NCI-H2227 (cell line): Measurements from ENCODE around the gene HVCN1.
"Not testable (repeated sequence)": the region's sequence is repeated elsewhere in the genome, so short reads cannot be mapped to it uniquely, and the experiment has no call there.

Source experiments
- DNase-seq: peaks from one replicate; lab custom pipeline; 2025; ENCODE audit not compliant: unreplicated experiment; lab: John Stamatoyannopoulos, UW

Gene HVCN1, protein sequence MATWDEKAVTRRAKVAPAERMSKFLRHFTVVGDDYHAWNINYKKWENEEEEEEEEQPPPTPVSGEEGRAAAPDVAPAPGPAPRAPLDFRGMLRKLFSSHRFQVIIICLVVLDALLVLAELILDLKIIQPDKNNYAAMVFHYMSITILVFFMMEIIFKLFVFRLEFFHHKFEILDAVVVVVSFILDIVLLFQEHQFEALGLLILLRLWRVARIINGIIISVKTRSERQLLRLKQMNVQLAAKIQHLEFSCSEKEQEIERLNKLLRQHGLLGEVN

DNA sequence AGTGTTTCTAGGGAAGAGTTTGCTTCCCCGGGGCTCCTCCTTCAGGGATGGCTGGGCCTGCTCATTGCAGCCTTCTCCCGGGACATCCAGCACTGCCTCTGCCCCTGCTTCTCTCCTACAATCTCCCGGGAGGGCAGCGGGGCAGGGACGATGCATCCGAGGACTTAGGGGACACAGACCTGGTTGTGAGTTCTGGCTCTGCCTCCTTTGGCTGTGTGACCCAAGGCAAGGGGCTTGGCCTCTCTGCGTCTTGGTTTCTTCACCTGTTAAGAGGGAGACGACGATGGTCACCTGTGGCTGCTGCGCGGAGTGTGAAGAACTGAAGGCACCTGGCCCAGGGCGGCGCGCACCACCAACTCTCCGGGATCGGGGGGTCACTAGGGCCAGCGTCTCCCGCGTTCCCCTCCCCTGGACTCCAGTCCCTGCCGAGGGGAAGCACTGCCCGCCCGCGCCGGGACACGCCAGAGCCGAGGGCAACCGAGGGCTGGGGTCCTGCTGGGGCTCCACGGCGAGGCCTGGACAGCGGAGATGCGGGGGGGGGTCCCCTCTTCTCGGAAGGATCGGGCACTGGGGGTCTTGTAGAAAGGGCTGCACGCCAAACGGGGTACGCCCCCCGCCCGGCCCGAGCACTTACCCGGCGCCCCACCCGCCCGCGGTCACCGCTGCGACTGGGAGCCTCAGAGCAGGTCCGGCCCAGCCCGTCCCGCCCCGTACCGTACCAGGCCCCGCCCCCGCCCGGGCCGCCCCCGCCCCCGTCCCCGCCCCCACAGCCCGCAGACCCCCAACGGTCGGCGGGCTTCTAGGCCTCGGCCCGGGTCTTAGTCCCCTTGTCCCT lies at the start of gene HVCN1:
Gene HVCN1, minus strand, starts transcription at position 670 of the 835 bp plus-strand sequence. CDS start 5,870 bp downstream, outside the sequence.
- DNase-seq = no peak

DNA sequence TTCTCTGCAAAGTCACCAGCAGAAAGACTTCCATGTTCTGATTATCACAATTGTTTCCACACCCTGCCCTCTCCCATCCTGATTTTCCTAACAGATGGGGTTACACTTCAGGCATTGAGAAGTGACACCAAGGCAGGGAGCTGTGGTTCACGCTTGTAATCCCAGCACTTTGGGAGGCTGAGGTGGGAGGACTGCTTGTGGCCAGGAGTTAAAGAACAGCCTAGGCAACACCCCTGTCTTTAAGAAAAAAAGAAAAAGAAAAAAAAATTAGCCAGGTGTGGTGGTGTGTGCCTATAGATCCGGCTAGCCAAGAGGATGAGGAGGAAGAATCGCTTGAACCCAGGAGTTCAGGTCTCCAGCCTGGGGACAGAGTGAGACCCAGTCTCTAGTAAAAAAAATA lies 48.6 kb upstream of the HVCN1 start:
- no peak for DNase-seq

DNA sequence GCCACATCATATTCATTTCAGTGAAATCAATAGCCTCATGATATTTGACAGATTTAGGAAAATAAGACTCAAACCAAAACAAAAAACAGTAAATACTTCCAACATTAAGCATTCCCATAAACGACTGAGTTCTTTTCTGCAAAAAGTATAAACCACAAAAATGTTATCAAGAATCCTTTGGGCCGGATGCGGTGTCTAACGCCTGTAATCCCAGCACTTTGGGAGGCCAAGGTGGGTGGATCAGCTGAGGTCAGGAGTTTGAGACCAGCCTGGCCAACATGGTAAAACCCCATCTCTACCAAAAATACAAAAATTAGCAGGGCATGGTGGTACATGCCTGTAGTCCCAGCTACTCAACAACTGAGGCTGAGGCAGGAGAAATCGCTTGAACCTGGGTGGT lies 48.1 kb upstream of the HVCN1 start:
- DNase-seq = not testable (repeated sequence)

DNA sequence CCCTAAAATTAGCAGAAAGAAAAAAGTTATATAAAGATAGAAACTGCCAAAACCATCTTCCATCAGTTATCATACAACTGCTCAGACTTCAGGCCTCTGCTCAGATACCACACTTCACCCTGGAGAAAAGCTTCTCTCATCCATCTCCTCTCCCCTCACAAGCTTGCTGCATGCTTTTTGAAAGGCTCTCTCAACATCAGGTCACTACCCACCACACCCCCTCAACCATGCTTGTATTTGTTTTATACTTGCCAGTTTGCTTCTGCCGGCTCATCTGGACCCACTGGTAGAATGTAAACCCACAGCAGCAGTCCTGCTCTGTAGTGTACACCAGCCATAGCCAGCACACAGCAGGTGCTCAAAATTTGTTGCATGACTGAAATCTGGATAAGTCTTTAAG lies 45.0 kb upstream of the HVCN1 start:
- DNase-seq = no peak

DNA sequence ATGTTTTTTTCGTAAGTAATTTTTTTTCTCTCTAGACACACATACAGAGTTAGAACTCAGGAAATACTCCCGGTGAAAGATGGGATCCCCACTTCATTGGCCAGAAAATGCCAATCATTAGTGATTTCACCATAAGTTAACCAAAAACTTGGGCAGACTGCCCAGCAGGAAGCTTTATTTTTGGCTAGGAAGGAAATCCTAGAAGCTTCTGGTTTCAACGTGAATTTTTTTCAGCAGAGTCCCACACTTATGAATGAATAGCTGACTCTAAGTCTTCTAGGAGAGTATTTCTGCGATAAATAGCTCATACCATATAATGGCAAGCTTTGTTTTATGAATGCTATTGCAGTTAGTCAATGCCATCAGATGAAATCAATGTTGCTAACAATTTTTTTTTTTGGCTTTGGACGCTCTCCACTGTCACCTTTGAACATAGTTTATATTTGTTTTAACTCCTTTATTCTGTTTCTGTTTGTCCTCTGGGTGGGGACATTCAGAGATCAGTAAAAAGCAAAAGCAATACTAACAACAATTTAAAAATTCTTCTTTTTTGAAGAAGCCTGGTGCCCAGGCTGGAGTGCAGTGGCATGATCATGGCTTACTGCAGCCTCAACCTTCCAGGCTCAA lies 44.3 kb upstream of the HVCN1 start:
- DNase-seq = no peak

DNA sequence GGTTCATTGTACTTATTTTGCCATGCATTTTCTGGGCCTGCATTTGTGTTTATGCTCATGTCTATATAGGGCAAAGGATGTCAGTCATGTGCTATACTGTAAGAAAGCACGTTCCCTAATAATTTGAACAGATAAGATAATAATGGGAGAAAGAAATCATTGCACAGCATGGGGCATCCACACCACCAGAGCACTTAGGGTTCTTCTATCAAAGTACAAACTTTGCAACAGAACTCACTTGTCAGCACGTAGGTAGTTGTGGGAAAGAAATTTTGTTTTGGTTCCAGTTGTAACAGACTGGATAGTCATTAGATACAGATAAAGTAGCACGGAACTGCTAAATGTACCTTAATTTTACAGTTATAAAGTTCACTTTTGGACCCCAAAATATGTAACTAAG lies 43.7 kb upstream of the HVCN1 start:
- DNase-seq = no peak

DNA sequence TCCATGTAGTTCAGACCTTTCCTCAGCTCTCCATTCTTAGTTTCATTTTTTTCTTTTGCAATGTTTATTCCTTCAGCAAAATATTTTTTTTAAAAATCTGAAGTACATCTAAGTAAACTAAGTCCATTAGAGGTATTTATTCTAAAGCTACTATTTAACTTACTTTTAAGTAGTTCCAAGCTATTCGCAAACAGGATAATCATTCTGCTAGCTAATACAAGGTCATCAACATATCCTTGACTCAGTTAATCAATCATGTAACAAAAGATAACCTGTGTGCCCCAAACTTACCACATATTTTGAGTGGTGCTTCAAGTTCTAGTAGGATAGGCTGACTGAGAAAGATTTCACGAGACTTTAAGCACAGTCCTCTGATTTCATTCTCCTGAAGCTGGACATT lies 42.6 kb upstream of the HVCN1 start:
- no peak for DNase-seq

DNA sequence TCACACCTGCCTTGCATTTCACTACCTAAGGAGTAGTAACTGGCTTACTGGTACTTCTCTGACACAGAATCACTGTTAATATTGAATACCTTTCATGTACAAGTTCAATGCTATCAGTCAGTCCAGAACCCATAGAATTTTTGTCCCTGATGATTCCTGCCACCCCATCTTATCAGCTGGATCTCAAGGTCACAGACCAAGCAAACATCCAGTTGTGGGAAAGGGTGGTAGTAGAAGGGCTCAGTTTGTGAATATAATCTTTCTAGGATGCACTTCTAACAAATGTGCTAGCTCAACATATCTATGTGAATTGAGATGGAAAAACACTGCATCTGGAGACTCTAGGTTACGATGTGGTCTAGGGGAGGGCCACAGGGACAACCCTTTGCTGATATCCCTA lies 39.7 kb upstream of the HVCN1 start:
- no peak for DNase-seq

DNA sequence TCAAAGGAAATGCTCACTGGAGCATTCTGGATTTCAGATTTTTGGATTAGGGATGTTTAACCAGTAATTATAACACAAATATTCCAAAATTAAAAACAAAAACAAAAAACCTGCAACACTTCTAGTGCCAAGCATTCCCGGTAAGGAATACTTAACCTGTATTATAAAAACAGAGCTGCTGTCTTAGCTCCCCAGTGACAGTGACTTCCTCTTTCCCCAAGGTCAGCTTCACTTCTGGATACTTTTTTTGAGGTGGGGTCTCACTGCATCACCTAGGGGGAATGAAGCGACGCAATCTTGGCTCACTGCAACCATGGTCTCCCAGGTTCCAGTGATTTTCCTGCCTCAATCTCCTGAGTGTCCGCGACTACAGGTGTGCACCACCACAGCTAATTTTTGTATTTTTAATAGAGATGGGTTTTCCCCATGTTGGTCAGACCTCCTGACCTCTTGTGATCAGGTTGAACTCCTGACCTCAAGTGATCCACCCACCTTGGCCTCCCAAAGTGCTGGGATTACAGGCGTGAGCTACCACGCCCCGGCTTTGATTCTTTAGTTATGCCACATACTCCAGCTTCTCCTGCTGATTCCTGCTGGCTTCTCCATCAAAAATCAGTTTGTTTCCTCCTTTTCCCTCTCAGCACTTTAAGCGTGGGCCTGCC lies 37.9 kb upstream of the HVCN1 start:
- DNase-seq = no peak

DNA sequence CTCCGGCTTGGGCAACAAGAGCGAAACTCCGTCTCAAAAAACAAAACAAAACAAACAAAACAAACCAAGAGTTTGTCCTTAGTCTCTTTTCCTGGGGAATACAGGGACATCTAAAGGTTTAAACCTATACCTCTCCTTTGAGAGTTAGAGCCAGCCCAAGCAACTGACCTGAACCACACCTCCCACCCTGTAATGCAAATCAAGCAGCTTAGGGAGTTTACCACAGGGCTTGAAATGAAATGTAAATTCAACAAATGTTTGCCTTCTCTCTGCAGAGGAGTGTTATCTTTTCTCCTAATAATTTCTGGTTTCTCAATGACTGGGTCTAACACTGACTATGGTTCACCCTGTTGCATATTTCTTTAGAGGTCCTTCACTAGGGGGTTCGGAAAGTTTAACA lies 37.1 kb upstream of the HVCN1 start:
- DNase-seq = no peak

DNA sequence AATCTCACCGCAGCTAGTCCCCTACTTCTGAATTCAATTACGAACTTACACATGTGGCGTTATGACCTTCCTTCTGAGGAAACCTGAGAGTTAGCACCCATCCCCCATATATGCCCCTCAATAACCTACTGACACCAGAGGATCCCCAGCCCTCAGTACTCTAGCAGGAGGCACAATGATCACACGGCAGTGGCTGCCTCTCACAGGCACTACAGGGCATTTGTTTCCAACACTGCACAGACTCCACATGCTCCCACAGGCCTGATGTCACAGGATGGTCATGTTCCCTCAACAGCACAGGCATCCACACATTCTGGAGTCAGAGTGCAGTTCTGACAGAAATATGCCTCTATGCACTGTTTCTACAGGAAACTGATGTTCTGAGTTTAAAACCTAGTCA lies 36.4 kb upstream of the HVCN1 start:
- no peak for DNase-seq

DNA sequence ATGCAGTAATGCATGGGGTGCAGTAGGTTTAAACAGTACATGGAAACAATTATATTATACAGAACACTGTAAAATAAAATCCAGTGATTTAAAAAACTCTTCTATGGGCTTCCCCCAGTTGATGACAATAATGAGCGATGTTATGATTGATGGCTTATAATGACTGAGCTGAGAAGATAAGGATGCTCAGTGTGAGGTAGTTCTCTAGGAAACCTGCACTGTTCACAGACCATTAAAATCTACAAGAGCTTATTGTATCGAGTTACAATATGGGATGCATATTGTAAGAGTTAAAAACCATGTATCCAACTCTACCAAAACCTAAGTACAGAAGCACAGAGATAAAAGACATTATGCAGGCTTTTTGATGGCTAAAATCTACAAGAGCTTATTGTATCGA lies 34.0 kb upstream of the HVCN1 start:
- not testable (repeated sequence) for DNase-seq

DNA sequence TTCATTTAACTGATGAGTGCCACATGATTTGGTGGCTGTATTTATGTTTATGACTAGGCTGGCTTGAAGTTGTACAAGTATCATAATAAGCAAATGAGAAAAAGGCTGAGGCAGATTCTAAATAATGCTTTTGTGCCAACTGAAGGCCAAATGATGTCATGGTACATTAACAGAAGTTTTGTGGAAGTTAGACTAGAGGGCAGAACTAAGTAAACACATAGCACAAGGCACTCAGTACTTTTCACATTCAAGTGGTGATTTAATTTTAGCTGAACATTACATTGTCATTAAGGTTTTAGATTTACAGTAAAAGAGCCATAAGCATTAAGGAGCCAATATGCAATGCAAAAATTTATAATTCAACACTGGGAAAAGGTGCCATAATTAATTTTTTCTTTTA lies 32.7 kb upstream of the HVCN1 start:
- DNase-seq = no peak

DNA sequence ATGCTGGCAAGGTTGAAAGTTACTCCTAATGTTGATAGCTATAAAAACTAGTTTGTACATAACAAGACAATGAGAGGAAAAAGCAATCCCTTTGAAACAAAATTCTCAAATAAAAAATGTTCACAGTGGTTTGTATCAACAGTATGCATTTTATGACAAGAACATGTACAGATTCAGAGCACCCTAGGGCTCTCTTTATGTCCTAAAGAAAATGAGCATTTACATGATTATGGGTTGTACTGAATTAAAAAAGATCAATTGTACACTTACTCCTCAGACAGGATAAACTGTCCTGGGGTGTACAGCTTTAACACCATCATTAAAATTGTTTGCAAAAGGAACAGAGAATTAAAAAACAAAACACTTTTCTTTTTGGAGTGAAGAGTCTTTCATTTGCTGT lies 31.6 kb upstream of the HVCN1 start:
- DNase-seq = no peak

DNA sequence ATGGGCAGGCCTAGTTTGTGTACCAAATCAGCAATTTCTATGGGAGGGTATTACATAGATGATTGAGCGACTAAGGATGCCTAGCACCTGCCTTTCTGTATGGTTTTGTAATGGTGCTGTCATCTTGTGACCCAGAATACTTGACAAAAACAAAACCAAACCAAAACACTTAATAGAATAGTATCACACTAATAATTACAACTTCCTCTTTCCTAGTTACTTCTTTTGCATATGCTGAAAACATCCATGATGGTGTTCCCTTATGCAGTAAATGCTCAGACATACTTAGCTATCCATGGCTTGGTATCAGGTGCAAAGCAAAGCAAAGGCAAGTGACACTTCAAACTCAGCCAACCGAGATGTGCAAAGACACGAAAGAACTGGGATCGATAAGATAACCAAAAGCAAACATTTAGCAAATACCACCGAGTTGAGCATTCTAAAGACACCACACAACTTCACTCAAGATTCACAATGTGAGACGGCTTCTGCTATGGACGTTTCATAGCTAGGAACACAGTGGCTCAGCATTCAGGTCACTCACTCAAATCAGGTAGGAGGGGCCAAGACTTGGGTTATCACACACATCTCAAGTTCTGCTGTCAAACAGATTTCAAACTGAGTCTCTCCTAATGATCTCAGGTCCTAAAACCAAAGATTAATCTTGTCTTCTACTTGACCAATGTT lies 29.4 kb upstream of the HVCN1 start:
- DNase-seq = no peak

DNA sequence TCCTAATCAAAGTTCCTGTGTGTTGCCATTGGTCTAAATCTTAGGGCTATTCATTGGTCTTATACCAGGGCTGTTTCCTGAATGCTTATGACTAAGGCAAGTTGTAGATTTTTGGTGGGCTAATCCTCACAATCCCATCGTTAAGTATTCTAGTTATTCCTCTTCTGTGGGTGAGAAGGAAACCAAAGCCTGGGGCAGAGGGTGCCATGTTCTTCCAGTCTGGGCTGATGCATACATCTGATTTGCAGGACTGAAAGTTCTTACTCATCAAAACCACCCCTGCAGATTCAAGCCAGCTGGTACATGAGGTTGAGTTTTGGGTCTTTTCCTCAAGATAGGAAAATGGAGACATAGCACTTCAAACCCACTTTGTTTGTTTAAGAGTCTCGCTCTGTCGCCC lies 28.1 kb upstream of the HVCN1 start:
- DNase-seq = no peak

DNA sequence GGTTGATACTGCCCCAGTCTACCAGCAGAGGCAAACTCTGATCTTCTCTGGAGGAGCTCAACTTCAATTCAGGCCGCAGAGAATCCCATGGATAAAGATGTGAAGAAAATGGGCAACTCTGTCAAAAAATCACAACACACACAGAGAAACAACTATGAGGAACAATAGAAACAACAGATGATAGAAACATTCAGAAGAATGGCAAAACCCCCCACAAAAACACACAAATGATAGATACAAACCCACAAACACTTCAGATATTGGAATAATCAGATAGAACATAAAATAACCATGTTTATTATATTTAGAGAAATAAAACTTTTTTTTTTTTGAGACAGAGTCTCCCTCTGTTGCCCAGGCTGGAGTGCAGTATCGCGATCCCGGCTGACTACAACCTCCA lies 20.0 kb upstream of the HVCN1 start:
- no peak for DNase-seq

DNA sequence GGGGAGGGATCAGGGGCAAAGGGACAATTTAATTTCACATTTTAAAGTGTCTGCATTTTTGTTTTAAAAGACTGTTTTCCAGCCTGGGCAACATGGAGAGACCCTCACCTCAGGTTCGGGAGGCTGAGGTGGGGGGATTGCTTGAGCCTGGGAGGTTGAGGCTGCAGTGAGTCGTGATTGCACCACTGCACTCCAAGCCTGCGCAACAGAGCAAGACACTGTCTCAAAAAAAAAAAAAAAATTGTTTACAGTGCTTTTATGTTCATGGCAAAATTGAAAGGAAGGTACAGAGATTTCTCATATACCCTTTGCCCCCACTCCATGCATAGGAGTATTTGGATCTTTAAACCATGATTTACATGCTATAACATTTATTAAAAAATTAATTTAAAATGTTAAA lies 16.4 kb upstream of the HVCN1 start:
- DNase-seq = no peak

DNA sequence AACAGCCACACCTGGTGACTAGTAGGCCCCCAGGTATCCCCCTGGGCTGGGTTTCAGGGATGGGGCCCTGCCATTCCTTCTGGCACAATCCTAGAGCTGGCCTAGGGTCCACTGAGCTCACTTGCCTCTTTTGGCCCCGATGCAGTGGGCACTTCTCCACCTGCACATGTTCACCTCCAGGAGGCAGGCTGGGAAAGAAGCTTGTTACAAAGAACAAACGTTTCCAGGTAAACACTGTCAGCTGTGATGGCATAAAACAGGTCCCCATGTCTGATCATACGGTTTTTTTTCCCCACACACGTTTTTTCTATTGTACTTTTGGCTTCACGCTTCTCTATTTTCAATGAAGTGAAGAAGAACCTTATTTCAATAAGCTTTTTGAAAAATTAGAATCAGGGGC lies 15.8 kb upstream of the HVCN1 start:
- no peak for DNase-seq

DNA sequence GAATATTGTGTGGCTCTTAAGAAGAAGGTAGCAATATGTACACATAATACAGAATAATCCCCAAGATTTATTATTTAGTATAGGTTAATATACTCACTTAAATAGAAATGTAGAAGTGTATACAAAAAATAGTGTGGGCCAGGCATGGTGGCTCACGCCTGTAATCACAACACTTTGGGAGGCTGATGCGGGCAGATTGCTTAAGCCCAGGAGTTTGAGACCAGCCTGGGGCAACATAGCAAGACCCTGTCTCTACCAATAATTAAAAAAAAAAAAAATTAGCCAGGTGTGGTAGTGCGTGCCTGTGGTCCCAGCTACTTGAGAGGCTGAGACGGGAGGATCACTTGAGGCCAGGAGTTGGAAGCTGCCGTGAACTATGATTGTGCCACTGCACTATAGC lies 15.3 kb upstream of the HVCN1 start:
- no peak for DNase-seq

DNA sequence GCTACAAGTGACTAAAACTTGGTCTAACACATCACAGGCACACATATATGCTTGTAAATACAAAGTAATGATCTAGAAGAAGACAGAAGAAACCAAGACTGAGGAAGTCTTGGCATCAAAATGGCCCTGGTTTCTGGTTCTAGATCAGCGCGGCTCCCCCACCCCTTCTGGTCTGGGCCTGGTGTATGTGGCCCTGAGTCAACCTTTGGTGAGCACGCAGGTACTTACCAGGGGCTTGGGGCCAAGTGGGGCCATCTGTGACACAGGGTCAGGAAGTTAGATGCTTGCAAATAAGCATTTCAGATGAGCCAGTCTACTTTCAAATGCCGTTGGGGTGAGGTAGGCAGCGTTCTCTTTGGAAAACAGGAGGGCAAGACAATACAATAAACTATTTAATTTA lies 13.2 kb upstream of the HVCN1 start:
- no peak for DNase-seq
